PFSK-1 (cell line): ENCODE measurements around the gene MST1R.

Experiments
- FOXP2 ChIP-seq: optimal IDR thresholded peaks from 2 replicates; pipeline ENCODE3; 2011; ENCODE audit warnings: borderline replicate concordance, control low read depth, inconsistent platforms; ENCODE audit not compliant: insufficient read depth; ENCODE audit errors: extremely low read length, extremely low read depth
- POLR2AphosphoS5 ChIP-seq: IDR thresholded peaks from 2 replicates; pipeline ENCODE4 v1.6.1; 2012; ENCODE audit warnings: low read depth, mild to moderate bottlenecking, control low read depth, low read length, moderate library complexity
- REST ChIP-seq, 2 experiments: IDR thresholded peaks; 2 replicates each; pipeline versions ENCODE4 v1.6.1 to v1.8.0; 2011 to 2012; ENCODE audit warnings: low read depth in 2 of 2, low read length in 2 of 2, control low read depth in 1 of 2, inconsistent platforms in 1 of 2, mild to moderate bottlenecking in 1 of 2, moderate library complexity in 1 of 2; ENCODE audit not compliant: insufficient read depth in 1 of 2
- SIN3A ChIP-seq: IDR thresholded peaks from 2 replicates; pipeline ENCODE4 v1.6.1; 2012; ENCODE audit warnings: mild to moderate bottlenecking, low read length, moderate library complexity, borderline replicate concordance; ENCODE audit not compliant: insufficient read depth
- TAF1 ChIP-seq: IDR thresholded peaks from 2 replicates; pipeline ENCODE4 v1.6.1; 2012; ENCODE audit warnings: low read length, control low read depth, borderline replicate concordance; ENCODE audit not compliant: insufficient read depth

The MST1R gene

DNA sequence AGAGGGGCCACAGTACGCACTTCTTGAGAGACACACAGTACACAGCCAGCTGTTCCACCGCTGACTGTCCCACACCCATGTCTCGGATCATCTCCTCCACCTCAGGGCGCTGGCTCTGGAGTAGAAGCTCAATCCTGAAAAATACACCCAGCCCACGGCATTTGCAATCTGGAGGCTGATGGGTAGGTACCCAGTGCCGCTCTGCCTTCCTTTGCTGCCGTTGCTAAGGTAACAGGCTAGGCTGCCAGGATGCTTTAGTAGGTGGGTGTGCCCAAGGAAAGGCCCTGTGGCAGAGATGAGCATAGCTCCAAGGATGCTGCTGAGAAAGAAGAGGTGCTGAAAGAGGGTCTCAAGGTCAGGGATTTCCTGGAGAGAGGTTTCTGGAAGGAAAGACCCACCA is 61.9 kb downstream of the MST1R start:
- TF ChIP-seq POLR2AphosphoS5 (no peak), SIN3A (no peak), FOXP2 (no peak), TAF1 (no peak), REST (IDR thresholded peaks at IDR 0.05; ENCODE audit: insufficient read depth in 1 of 2, low read depth in 2 of 2, low read length in 2 of 2) (no peak)

DNA sequence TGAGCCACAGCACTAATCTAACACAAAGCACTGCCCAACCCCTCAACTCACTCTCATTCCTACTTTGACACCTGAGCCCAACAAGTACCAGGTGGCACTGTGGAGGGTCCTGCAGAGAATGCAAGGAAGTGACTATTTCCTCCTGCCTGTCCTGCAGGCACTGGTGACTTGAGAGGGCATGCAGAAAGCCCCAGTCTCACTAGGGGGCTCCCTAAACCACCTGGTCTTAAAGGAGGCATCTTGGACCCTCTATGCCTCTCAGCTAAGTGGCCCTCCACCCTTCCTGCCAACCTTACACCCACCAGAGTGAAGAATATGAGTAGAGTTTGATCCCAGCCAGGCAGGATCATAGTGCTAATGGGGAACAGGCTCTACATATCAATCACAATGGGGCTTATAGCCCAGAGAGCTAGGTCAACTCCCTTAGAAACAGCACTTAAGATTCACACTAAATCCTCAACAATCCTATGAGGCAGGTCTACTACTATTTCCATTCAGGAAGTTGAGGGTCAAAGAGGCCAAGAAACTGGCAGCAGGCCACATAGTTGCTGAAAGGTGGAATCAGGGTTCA is 62.5 kb downstream of the MST1R start:
- no peak for TF ChIP-seq SIN3A
- TF ChIP-seq TAF1: no peak
- TF ChIP-seq REST (IDR thresholded peaks at IDR 0.05; ENCODE audit: insufficient read depth in 1 of 2, low read depth in 2 of 2, low read length in 2 of 2): no peak
- no peak for TF ChIP-seq POLR2AphosphoS5
- no peak for TF ChIP-seq FOXP2

- TF ChIP-seq POLR2AphosphoS5: no peak
- TF ChIP-seq FOXP2: no peak
- no peak for TF ChIP-seq REST (IDR thresholded peaks at IDR 0.05; ENCODE audit: insufficient read depth in 1 of 2, low read depth in 2 of 2, low read length in 2 of 2)
- no peak for TF ChIP-seq TAF1
- TF ChIP-seq SIN3A: no peak
Observed at GRCh38 chr3:49840388-49840787, 63.3 kb downstream of the MST1R start.

- TF ChIP-seq REST (IDR thresholded peaks at IDR 0.05; ENCODE audit: insufficient read depth in 1 of 2, low read depth in 2 of 2, low read length in 2 of 2): no peak
- TF ChIP-seq POLR2AphosphoS5: peak; percentile 13; the same call in 1 of the 2 replicates
- no peak for TF ChIP-seq FOXP2
- no peak for TF ChIP-seq TAF1
- no peak for TF ChIP-seq SIN3A
Observed at GRCh38 chr3:49839193-49839809, 64.4 kb downstream of the MST1R start.
